Endothelial cell of umbilical vein (primary cell): ENCODE results near the gene CYTH1.

Experiments
- EZH2 ChIP-seq: IDR thresholded peaks from 2 replicates; pipeline ENCODE4 v1.6.1; 2012; ENCODE audit warnings: borderline replicate concordance, low read depth, mild to moderate bottlenecking, moderate library complexity, low read length, inconsistent platforms; ENCODE audit not compliant: severe bottlenecking
- GATA2 ChIP-seq: IDR thresholded peaks from 2 replicates; pipeline ENCODE4 v1.7.0; 2011; ENCODE audit warnings: low read depth, mild to moderate bottlenecking, moderate library complexity, mixed read lengths, low read length; ENCODE audit not compliant: insufficient read length, insufficient read depth
- MYC ChIP-seq: IDR thresholded peaks from one replicate; pipeline ENCODE4 v1.6.1; 2011; ENCODE audit warnings: mild to moderate bottlenecking, low read depth, low read length
- POLR2A ChIP-seq: IDR thresholded peaks from 2 replicates; pipeline ENCODE4 v1.6.1; 2012; ENCODE audit warnings: low read depth, mild to moderate bottlenecking, control low read depth, low read length
- POLR2AphosphoS5 ChIP-seq: IDR thresholded peaks from 2 replicates; pipeline ENCODE4 v1.6.1; 2012; ENCODE audit warnings: low read depth, mild to moderate bottlenecking, control low read depth, low read length, moderate library complexity; ENCODE audit not compliant: insufficient read depth
- TF ChIP-seq, protein P1 (sequence below), 2 donors: IDR thresholded peaks; 1 replicate in 1 of 2; 2 replicates in 1 of 2; pipeline ENCODE4 v1.5.1; 2011; ENCODE audit warnings: low read length in 2 of 2, mild to moderate bottlenecking in 2 of 2, moderate library complexity in 2 of 2, control low read depth in 1 of 2, inconsistent platforms in 1 of 2, low read depth in 1 of 2; ENCODE audit not compliant: insufficient read depth in 1 of 2; ENCODE audit errors: extremely low read depth in 1 of 2
- TF ChIP-seq, protein P2 (sequence below): IDR thresholded peaks from 2 replicates; pipeline ENCODE4 v1.6.1; 2011; ENCODE audit not compliant: insufficient read depth, insufficient read length

DNA sequence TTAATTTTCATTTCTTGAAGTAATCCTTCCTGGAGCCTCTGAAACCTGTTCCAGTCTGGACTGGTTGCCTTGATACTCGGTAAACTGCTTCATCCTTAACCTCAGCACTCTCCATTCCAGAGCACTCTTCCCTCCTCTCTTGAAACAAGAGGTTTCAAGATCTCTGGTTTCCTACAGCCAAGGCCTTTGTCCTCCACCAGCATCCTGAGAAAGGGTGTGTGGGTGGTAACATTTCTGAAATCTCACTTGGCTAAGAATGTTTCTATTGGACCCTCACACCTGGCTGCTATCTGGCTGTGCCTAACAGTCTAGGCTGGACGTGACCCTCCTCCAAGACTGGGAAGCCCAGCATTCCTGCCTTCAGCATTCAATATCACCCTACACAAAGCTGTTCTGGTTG is 99.7 kb downstream of the CYTH1 start:
- TF ChIP-seq, protein P1, sequence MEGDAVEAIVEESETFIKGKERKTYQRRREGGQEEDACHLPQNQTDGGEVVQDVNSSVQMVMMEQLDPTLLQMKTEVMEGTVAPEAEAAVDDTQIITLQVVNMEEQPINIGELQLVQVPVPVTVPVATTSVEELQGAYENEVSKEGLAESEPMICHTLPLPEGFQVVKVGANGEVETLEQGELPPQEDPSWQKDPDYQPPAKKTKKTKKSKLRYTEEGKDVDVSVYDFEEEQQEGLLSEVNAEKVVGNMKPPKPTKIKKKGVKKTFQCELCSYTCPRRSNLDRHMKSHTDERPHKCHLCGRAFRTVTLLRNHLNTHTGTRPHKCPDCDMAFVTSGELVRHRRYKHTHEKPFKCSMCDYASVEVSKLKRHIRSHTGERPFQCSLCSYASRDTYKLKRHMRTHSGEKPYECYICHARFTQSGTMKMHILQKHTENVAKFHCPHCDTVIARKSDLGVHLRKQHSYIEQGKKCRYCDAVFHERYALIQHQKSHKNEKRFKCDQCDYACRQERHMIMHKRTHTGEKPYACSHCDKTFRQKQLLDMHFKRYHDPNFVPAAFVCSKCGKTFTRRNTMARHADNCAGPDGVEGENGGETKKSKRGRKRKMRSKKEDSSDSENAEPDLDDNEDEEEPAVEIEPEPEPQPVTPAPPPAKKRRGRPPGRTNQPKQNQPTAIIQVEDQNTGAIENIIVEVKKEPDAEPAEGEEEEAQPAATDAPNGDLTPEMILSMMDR (IDR thresholded peaks at IDR 0.05; ENCODE audit: extremely low read depth in 1 of 2, insufficient read depth in 1 of 2, low read depth in 1 of 2, low read length in 2 of 2), result no peak
- TF ChIP-seq EZH2, result no peak
- TF ChIP-seq POLR2A, result no peak
- TF ChIP-seq POLR2AphosphoS5, result no peak
- TF ChIP-seq, protein P2, sequence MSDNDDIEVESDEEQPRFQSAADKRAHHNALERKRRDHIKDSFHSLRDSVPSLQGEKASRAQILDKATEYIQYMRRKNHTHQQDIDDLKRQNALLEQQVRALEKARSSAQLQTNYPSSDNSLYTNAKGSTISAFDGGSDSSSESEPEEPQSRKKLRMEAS, result no peak
- TF ChIP-seq GATA2, result no peak
- TF ChIP-seq MYC, result no peak
